OCI-LY7 (cell line): ENCODE results near the gene ELK3. TPM values are rescaled to one million over a fixed set of nuclear protein-coding genes. Genes with fewer than 3 reads are reported as not detected.

ENCODE experiments used
- BruUV-seq: library from RNA; stranded (reverse); fragments of 400-500 nt; replicated peaks from 2 replicates; lab custom pipeline; 2021; lab: Mats Ljungman, UMichigan
- CTCF ChIA-PET: fragments of 300-600 bp; sonication (Branson Sonifier 250); formaldehyde crosslinking; loops from one replicate; lab custom pipeline; 2022; ENCODE audit warnings: antibody characterized with exemption; ENCODE audit not compliant: unreplicated experiment; lab: Charles Lee
- POLR2A ChIA-PET: fragments of 300-600 bp; sonication (Branson Sonifier 250); formaldehyde crosslinking; loops from one replicate; lab custom pipeline; 2022; ENCODE audit warnings: antibody characterized with exemption; lab: Charles Lee
- DNase-seq: peaks from one replicate; pipeline ENCODE4 v3.0.0-alpha.2; 2015; ENCODE audit warnings: low spot score
- H2AFZ ChIP-seq: fragments of 200-600 bp; sonication (generic), shearing (Covaris generic); 2 replicates; pipeline ENCODE4 v1.6.1; 2014; ENCODE audit warnings: mild to moderate bottlenecking, antibody characterized with exemption, low read length, moderate library complexity
- H3K27ac ChIP-seq: fragments of 200-600 bp; sonication (generic); 2 replicates; pipeline ENCODE4 v1.5.1; 2014; ENCODE audit warnings: mixed run types, low read depth, mild to moderate bottlenecking, moderate library complexity, low read length, inconsistent platforms; ENCODE audit not compliant: poor library complexity, severe bottlenecking
- H3K36me3 ChIP-seq: fragments of 200-600 bp; sonication (generic); 2 replicates; pipeline ENCODE4 v1.6.1; 2014; ENCODE audit warnings: mild to moderate bottlenecking, antibody characterized with exemption, low read length, moderate library complexity, mixed read lengths; ENCODE audit not compliant: insufficient read depth
- H3K4me1 ChIP-seq: fragments of 200-600 bp; sonication (generic); 2 replicates; pipeline ENCODE4 v1.5.1; 2014; ENCODE audit warnings: mild to moderate bottlenecking, low read length; ENCODE audit not compliant: insufficient read depth, poor library complexity, severe bottlenecking
- H3K4me2 ChIP-seq: fragments of 200-600 bp; sonication (generic); 2 replicates; pipeline ENCODE4 v1.6.1; 2014; ENCODE audit warnings: mild to moderate bottlenecking, low read length
- H3K4me3 ChIP-seq: fragments of 200-600 bp; sonication (generic); 2 replicates; pipeline ENCODE4 v1.5.1; 2014; ENCODE audit warnings: mild to moderate bottlenecking, low read depth, low read length; ENCODE audit not compliant: poor library complexity, severe bottlenecking
- H3K79me2 ChIP-seq: fragments of 200-600 bp; sonication (generic); 2 replicates; pipeline ENCODE4 v1.6.1; 2016; ENCODE audit warnings: low read depth, mild to moderate bottlenecking, low read length, moderate library complexity, mixed read lengths; ENCODE audit not compliant: insufficient read depth
- H3K9me2 ChIP-seq: fragments of 200-600 bp; sonication (generic); 2 replicates; pipeline ENCODE4 v1.6.1; 2016; ENCODE audit warnings: mild to moderate bottlenecking, low read length, mixed read lengths; ENCODE audit not compliant: insufficient read depth
- H3K9me3 ChIP-seq: fragments of 200-600 bp; sonication (generic); 2 replicates; pipeline ENCODE4 v1.6.1; 2014; ENCODE audit warnings: mild to moderate bottlenecking, mixed run types, low read length, mixed read lengths
- H4K20me1 ChIP-seq: fragments of 200-600 bp; sonication (generic); 2 replicates; pipeline ENCODE4 v1.6.1; 2014; ENCODE audit warnings: mild to moderate bottlenecking, antibody characterized with exemption, low read length, moderate library complexity, mixed read lengths; ENCODE audit not compliant: insufficient read depth
- CTCF ChIP-seq: fragments of 200-600 bp; sonication (generic); conservative IDR thresholded peaks from 2 replicates; pipeline ENCODE4 v1.5.1; 2014; ENCODE audit warnings: mild to moderate bottlenecking, antibody characterized with exemption, low read length, moderate library complexity, mixed read lengths
- EZH2phosphoT487 ChIP-seq: fragments of 200-600 bp; sonication (generic); IDR thresholded peaks from 2 replicates; pipeline ENCODE4 v1.6.1; 2018; ENCODE audit warnings: low read depth, borderline replicate concordance, mild to moderate bottlenecking, mixed run types, antibody characterized with exemption, low read length, moderate library complexity, mixed read lengths
- intact Hi-C: fragments of 100-400 bp; cut with micrococcal nuclease; formaldehyde crosslinking; loops from one replicate; pipeline ENCODE4 v1.10.0; 2022; ENCODE audit not compliant: unreplicated experiment
- total RNA-seq, 2 experiments: library from RNA; depleted of rRNA in 1 of 2; stranded (reverse); fragments of >200 nt in 1 of 2; shearing (Covaris generic) in 1 of 2; gene quantifications; 2 replicates each; pipeline ENCODE4 v1.2.3, GENCODE V29; 2014 to 2022

Gene ELK3
- total RNA-seq, 2 experiments from 2014 or later: 1.9 to 4.2 TPM

- Histone ChIP-seq H4K20me1 (no peaks in the 10 kb centered on the region), H3K9me2 (no peaks in the 10 kb centered on the region), H3K9me3 (no peaks in the 10 kb centered on the region), H3K27ac (no peak overlapping the region), H3K79me2 (no peaks in the 10 kb centered on the region), H3K4me1 (no peaks in the 10 kb centered on the region), H2AFZ (no peak overlapping the region), H3K4me2 (no peak overlapping the region), H3K36me3 (no peaks in the 10 kb centered on the region), H3K4me3 (no peak overlapping the region)
- TF ChIP-seq EZH2phosphoT487 (no peak), CTCF (no peak)
- intact Hi-C loops: no loop called here
- CTCF ChIA-PET: no interaction called here
- POLR2A ChIA-PET: interaction anchor here (0.7 kb wide), 1 partner anchor 429 kb away, joined by 3 read pairs; no protein-coding TSS in a partner anchor
- no peak for DNase-seq
- BruUV-seq: no TSS peak
Measured at GRCh38 chr12:96226801-96227348, 32.7 kb downstream of the ELK3 start.

- BruUV-seq: no TSS peak
- ChIA-PET POLR2A (interaction anchor here (0.7 kb wide), 1 partner anchor 429 kb away, joined by 3 read pairs; no protein-coding TSS in a partner anchor), CTCF (no interaction called here)
- Histone ChIP-seq H3K79me2 (no peaks in the 10 kb centered on the region), H3K9me2 (no peaks in the 10 kb centered on the region), H2AFZ (no peak overlapping the region), H4K20me1 (no peaks in the 10 kb centered on the region), H3K27ac (no peak overlapping the region), H3K4me1 (no peaks in the 10 kb centered on the region), H3K4me3 (no peak overlapping the region), H3K9me3 (no peaks in the 10 kb centered on the region), H3K36me3 (no peaks in the 10 kb centered on the region), H3K4me2 (no peak overlapping the region)
- no peak for TF ChIP-seq CTCF
- TF ChIP-seq EZH2phosphoT487: no peak
- no peak for DNase-seq
- intact Hi-C loops: no loop called here
Measured at GRCh38 chr12:96227365-96228106, 33.4 kb downstream of the ELK3 start.
